ENCODE results near the gene FDX2.

The FDX2 gene

DNA sequence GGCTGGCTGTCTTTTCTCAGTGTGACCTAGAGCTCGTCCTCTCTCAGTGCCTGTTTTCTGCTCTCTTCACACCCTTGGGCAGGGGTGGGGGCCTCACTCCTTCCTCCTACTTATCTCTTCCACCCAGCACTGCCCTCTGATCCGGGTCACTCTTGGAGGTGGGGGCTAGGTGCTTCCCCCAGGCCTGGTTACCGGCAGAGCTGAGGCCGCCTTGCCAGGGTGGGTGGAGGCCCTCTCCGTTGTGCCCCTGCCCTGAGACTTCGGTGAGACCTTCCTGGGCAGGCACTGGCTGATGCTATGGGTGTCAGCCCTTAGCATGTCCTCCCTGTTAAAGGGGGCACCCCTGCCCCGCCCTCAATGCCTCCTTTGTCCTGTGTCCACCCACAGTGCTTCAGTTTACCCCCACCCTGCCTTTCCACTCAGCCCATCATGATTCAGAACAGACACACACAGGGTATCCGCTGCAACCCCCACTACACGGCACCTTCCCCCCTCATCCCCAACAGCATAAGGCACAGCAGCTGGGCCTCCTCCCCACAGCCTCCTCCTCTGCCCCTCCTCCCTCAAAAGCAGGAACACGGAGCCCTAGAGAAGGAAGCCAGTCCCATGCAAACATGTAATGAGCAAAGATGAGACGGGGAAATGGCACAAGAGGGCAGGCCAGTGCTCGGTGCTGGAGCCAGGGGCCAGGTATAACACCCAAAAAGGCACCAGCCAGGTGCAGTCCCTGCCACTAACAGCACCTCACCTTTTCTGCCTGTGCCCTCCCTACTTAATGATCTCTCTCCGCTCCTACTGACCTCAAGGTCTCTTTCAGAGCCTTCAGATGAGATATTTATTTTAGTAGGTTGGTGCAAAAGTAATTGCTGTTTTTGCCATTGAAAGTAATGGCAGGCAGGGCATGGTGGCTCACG is 16.0 kb downstream of the FDX2 start:
- Mint-ChIP-seq H3K9me3 (no peaks in the 10 kb centered on the region), H3K27ac (no peak overlapping the region), H3K4me3 (no peak overlapping the region), H3K36me3 (ENCODE audit: low read depth) (no peaks in the 10 kb centered on the region), H3K27me3 (ENCODE audit: low read depth, poor library complexity) (peaks cover 69% of the 10 kb centered on the region), H3K4me1 (peaks cover 23% of the 10 kb centered on the region)
- TF ChIP-seq, protein P1, sequence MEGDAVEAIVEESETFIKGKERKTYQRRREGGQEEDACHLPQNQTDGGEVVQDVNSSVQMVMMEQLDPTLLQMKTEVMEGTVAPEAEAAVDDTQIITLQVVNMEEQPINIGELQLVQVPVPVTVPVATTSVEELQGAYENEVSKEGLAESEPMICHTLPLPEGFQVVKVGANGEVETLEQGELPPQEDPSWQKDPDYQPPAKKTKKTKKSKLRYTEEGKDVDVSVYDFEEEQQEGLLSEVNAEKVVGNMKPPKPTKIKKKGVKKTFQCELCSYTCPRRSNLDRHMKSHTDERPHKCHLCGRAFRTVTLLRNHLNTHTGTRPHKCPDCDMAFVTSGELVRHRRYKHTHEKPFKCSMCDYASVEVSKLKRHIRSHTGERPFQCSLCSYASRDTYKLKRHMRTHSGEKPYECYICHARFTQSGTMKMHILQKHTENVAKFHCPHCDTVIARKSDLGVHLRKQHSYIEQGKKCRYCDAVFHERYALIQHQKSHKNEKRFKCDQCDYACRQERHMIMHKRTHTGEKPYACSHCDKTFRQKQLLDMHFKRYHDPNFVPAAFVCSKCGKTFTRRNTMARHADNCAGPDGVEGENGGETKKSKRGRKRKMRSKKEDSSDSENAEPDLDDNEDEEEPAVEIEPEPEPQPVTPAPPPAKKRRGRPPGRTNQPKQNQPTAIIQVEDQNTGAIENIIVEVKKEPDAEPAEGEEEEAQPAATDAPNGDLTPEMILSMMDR (IDR thresholded peaks at IDR 0.05): no peak
- no peak for DNase-seq

DNA sequence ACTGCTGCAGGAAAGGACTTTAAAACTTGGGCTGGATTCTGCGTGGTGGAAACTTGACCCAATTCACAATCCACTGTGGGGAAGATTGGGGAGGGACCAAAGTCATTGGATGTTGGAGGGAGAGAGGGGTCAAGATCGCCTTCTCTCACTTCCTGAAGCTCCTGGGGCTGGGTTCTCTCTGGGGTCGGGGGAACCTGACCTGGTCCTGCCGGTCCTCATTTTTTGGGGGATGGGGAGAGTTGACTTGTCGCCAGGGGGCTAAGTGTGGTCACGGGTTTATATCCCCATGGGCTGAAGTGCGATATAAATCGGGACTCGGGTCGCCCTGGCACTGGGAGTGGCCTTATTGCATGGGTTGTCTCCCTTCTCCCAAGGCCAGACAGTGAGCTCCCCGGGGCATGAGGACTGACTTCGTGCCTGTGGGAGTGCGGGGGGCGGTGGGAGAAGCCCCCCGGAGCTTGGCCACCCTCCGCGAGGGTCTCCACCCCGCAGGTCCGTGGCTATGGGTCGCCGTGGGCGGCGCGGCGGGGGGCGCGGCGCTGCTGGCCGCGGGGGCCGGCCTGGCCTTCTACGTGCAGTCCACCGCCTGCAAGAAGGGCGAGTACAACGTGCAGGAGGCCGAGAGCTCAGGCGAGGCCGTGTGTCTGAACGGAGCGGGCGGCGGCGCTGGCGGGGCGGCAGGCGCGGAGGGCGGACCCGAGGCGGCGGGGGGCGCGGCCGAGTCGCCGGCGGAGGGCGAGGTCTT is 19.8 kb downstream of the FDX2 start:
- Mint-ChIP-seq H3K9me3 (no peaks in the 10 kb centered on the region), H3K4me3 (peak overlapping the region; percentile 63), H3K27ac (no peak overlapping the region), H3K27me3 (ENCODE audit: low read depth, poor library complexity) (peaks cover 89% of the 10 kb centered on the region), H3K36me3 (ENCODE audit: low read depth) (no peaks in the 10 kb centered on the region), H3K4me1 (peaks cover 11% of the 10 kb centered on the region)
- TF ChIP-seq, protein P1 (IDR thresholded peaks at IDR 0.05): no peak
- peak; percentile 72 for DNase-seq

DNA sequence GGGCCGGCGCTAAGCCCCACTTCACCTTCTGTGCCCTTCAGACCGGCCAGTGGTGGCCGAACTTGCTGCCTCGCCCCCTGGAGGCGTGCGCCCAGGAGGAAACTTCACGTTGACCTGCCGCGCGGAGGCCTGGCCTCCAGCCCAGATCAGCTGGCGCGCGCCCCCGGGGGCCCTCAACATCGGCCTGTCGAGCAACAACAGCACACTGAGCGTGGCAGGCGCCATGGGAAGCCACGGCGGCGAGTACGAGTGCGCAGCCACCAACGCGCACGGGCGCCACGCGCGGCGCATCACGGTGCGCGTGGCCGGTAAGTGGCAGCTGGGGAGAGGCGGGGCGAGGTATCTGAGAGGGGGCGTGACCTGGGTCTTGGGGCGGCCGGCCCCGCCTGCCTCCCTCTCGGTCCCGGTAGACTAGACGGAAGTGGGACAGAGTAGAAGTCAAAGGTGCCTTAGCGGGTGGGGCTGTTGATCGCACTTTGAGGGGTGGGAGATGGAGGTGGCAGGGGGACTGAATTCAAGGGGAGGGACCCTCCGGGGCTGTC is 20.4 kb downstream of the FDX2 start:
- H3K27me3 Mint-ChIP-seq (ENCODE audit: low read depth, poor library complexity): peaks cover 96% of the 10 kb centered on the region
- H3K4me1 Mint-ChIP-seq: peaks cover 16% of the 10 kb centered on the region
- H3K36me3 Mint-ChIP-seq (ENCODE audit: low read depth): no peaks in the 10 kb centered on the region
- TF ChIP-seq, protein P1 (IDR thresholded peaks at IDR 0.05): no peak
- H3K9me3 Mint-ChIP-seq: no peaks in the 10 kb centered on the region
- H3K27ac Mint-ChIP-seq: no peak overlapping the region
- DNase-seq: peak; percentile 51
- H3K4me3 Mint-ChIP-seq: peak overlapping the region; percentile 63

DNA sequence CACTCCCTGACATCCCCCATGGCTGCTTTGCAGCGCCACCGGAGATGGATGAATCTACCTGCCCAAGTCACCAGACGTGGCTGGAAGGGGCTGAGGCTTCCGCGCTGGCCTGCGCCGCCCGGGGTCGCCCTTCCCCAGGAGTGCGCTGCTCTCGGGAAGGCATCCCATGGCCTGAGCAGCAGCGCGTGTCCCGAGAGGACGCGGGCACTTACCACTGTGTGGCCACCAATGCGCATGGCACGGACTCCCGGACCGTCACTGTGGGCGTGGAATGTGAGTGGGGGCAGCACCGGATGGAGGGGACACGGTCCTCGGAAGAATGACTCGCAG is 21.5 kb downstream of the FDX2 start:
- no peak overlapping the region for H3K27ac Mint-ChIP-seq

DNA sequence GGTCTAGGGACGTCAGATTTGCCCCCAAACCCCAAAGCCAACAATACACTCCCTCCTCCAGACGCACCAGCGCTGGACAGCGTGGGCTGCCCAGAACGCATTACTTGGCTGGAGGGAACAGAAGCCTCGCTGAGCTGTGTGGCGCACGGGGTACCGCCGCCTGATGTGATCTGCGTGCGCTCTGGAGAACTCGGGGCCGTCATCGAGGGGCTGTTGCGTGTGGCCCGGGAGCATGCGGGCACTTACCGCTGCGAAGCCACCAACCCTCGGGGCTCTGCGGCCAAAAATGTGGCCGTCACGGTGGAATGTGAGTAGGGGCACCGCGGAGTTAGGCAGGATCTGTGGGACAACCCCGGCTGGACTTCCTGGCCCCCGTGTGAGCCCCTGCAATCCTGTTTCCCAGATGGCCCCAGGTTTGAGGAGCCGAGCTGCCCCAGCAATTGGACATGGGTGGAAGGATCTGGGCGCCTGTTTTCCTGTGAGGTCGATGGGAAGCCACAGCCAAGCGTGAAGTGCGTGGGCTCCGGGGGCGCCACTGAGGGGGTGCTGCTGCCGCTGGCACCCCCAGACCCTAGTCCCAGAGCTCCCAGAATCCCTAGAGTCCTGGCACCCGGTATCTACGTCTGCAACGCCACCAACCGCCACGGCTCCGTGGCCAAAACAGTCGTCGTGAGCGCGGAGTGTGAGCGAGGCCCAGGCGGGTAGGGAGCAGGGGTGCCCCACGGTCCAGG is 22.0 kb downstream of the FDX2 start:
- Mint-ChIP-seq H3K27me3 (ENCODE audit: low read depth, poor library complexity) (peaks cover 99% of the 10 kb centered on the region), H3K27ac (no peak overlapping the region), H3K36me3 (ENCODE audit: low read depth) (no peaks in the 10 kb centered on the region), H3K9me3 (no peaks in the 10 kb centered on the region), H3K4me3 (no peak overlapping the region), H3K4me1 (peaks cover 21% of the 10 kb centered on the region)
- TF ChIP-seq, protein P1 (IDR thresholded peaks at IDR 0.05): no peak
- DNase-seq: no peak

More for the DNA sequence above, 21.5 kb downstream of the FDX2 start:
- Mint-ChIP-seq H3K36me3 (ENCODE audit: low read depth) (no peaks in the 10 kb centered on the region), H3K4me1 (peaks cover 19% of the 10 kb centered on the region), H3K9me3 (no peaks in the 10 kb centered on the region), H3K27me3 (ENCODE audit: low read depth, poor library complexity) (peaks cover 99% of the 10 kb centered on the region), H3K4me3 (peak overlapping the region; percentile 36)
- TF ChIP-seq, protein P1 (IDR thresholded peaks at IDR 0.05): no peak
- peak; percentile 65 for DNase-seq

All from nephron progenitor cell (in vitro differentiated cells).